K562 (cell line): ENCODE data around the gene PGD. TPM values are rescaled to one million over a fixed set of nuclear protein-coding genes. Genes with fewer than 3 reads are reported as not detected.

Experiments
- CBFB ChIP-seq: sonication (generic); formaldehyde crosslinking; IDR thresholded peaks from 2 replicates; pipeline ENCODE4 v1.4.0; 2020; ENCODE audit warnings: mild to moderate bottlenecking, missing genetic modification reagents
- FOXP1 ChIP-seq: sonication (generic); formaldehyde crosslinking; IDR thresholded peaks from 2 replicates; pipeline ENCODE4 v1.8.0; 2022; ENCODE audit warnings: mild to moderate bottlenecking, missing genetic modification reagents
- LEF1 ChIP-seq: fragments of 450-650 bp; IDR thresholded peaks from 2 replicates; pipeline ENCODE4 v1.6.1; 2016; ENCODE audit warnings: mild to moderate bottlenecking
- MYC ChIP-seq, 2 experiments: fragments of 250-450 bp in 1 of 2; sonication (Bioruptor Pico) in 1 of 2; IDR thresholded peaks; 2 replicates each; pipeline versions ENCODE4 v1.5.1 to v1.6.1; 2012 to 2021; ENCODE audit warnings: low read depth in 2 of 2, borderline replicate concordance in 1 of 2, improper control_type of control experiment in 1 of 2, low read length in 1 of 2, mild to moderate bottlenecking in 1 of 2, moderate library complexity in 1 of 2
- PRPF4 ChIP-seq: fragments of 200-400 bp; formaldehyde crosslinking; IDR thresholded peaks from one replicate; pipeline ENCODE4 v1.6.1; 2017; ENCODE audit warnings: low read length, low read depth, mild to moderate bottlenecking; ENCODE audit not compliant: insufficient read depth, poor library complexity, severe bottlenecking
- XRCC3 ChIP-seq: fragments of 450-650 bp; IDR thresholded peaks from 2 replicates; pipeline ENCODE4 v1.6.1; 2017; ENCODE audit warnings: mild to moderate bottlenecking, moderate library complexity
- XRCC5 ChIP-seq: fragments of 200-400 bp; formaldehyde crosslinking; IDR thresholded peaks from 2 replicates; pipeline ENCODE4 v1.6.1; 2017; ENCODE audit warnings: low read depth, mild to moderate bottlenecking, low read length
- ZNF436 ChIP-seq: fragments of 250-450, 450-650 bp; sonication (Bioruptor Pico); formaldehyde crosslinking; IDR thresholded peaks from 2 replicates; pipeline ENCODE4 v1.7.0; 2020; ENCODE audit warnings: mild to moderate bottlenecking
- ZNF592 ChIP-seq: fragments of 450-650 bp; IDR thresholded peaks from 2 replicates; pipeline ENCODE4 v1.6.1; 2017; ENCODE audit warnings: antibody characterized with exemption, mild to moderate bottlenecking
- polyA plus RNA-seq, 8 experiments: library from polyadenylated mRNA; depleted of rRNA in 4 of 8; stranded (reverse) in 5 of 8; unstranded in 3 of 8; fragments of >200 nt; fragmentation: Nextera tagmentation in 2 of 8; fragmentation: Illumina TruSeq in 1 of 8; extraction: Ambion mirVana in 2 of 8; extraction: Trizol in 1 of 8; gene quantifications; 2 replicates each; pipeline versions ENCODE4 v1.2.1 to v1.2.3, GENCODE V29; 2011 to 2014; ENCODE audit warnings: inconsistent platforms in 1 of 8, missing spikeins in 1 of 8
- total RNA-seq, 7 experiments: library from RNA; depleted of rRNA in 6 of 7; stranded (reverse); fragments of >200 nt in 6 of 7; fragmentation: Illumina TruSeq in 2 of 7; extraction: Trizol in 2 of 7; gene quantifications; 2 replicates each; pipeline versions ENCODE4 v1.2.1 to v1.2.3, GENCODE V29; 2011 to 2021; ENCODE audit warnings: low replicate concordance in 1 of 7
- TF ChIP-seq, protein P1 (sequence below): fragments of 200-800 bp; sonication (Bioruptor generic); IDR thresholded peaks from 2 replicates; pipeline ENCODE4 v1.6.1; 2017; ENCODE audit warnings: missing genetic modification characterization, missing compliant biosample characterization

Gene PGD
- total and polyA plus RNA-seq, 9 of the 15 experiments (the other 6 are each of a cell fraction or from before 2014, with no cell fraction given) = 177 to 542 (median 270) TPM

- TF ChIP-seq ZNF592 = peak; percentile 8; the same call in 1 of the 2 replicates
- no peak for TF ChIP-seq XRCC3
- TF ChIP-seq ZNF436 (CRISPR knock-in tag) = no peak
- TF ChIP-seq MYC (IDR thresholded peaks at IDR 0.05; ENCODE audit: low read depth, low read length) = no peak
- 0 out of 2 replicates have a peak, but pooled peaks have one; percentile 29 for TF ChIP-seq MYC (CRISPR knock-in tag; IDR thresholded peaks at IDR 0.05; ENCODE audit: borderline replicate concordance, low read depth)
- no peak for TF ChIP-seq LEF1
- peak; percentile 67 for TF ChIP-seq FOXP1 (CRISPR knock-in tag)
- TF ChIP-seq PRPF4 = no peak
- 0 out of 2 replicates have a peak, but pooled peaks have one; percentile 15 for TF ChIP-seq XRCC5
- 0 out of 2 replicates have a peak, but pooled peaks have one; percentile 22 for TF ChIP-seq CBFB (CRISPR knock-in tag)
- TF ChIP-seq, protein P1, sequence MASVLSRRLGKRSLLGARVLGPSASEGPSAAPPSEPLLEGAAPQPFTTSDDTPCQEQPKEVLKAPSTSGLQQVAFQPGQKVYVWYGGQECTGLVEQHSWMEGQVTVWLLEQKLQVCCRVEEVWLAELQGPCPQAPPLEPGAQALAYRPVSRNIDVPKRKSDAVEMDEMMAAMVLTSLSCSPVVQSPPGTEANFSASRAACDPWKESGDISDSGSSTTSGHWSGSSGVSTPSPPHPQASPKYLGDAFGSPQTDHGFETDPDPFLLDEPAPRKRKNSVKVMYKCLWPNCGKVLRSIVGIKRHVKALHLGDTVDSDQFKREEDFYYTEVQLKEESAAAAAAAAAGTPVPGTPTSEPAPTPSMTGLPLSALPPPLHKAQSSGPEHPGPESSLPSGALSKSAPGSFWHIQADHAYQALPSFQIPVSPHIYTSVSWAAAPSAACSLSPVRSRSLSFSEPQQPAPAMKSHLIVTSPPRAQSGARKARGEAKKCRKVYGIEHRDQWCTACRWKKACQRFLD (CRISPR knock-in tag) = peak; percentile 20; the same call in 1 of the 2 replicates
These were observed 629 bp downstream of the PGD start (continued) for GRCh38 chr1:10399444-10399941.
